ENCODE measurements around the gene TANC2.

The TANC2 gene

GRCh38 chr17:62965686-62966425 is at the start of gene TANC2:
Gene TANC2, plus strand, starts transcription at chr17:62966235. Its CDS starts 43,325 bp downstream, at chr17:63009560.
- DNase-seq (ENCODE audit: low spot score) = peak; percentile 94

DNA sequence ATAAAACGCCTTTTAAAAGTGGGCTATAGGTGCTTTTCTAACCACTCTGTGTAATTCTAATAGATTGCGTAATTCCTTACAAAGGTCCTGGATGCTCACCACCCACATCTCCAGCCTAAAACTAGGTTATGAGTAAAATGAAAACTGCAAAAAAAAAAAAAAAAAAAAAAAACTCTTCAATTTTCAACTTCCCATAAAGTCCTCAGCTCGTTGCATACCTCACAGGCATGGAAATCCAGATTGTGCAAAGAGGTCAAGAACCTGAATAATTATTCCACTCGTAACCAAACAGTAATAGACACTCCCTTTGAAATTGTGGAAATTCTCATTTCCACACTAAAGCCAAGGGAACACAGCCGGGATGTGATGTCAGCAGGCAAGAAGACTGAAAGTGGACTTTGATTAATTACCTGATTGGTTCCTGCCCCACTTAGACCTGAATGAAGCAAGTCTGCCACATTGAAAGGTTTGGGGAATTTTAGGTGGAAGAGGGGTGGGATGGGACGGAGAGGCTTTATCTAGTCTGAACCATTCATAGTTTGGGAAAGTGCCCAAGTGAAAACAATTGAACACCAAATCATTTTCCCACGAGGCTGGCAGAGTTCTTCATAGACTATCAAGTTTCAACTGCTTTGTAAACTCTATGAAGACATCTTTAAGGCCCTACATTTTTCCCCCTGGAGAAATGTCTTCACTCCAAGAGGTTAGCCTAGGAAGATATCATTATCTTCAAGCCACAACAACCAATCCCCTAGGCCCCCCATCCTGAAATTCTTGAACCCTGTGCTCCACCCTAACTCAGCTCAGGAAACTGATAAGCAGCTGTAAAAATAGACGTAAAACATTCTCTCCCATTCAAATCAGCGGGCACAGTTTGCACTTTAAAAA is 49.1 kb upstream of the TANC2 start:
- no peak for DNase-seq (ENCODE audit: low spot score)

GRCh38 chr17:62919388-62919787 is 46.6 kb upstream of the TANC2 start:
- no peak for DNase-seq (ENCODE audit: low spot score)

- DNase-seq (ENCODE audit: low spot score) = no peak
These were observed 45.7 kb upstream of the TANC2 start for GRCh38 chr17:62920300-62920699.

- no peak for DNase-seq (ENCODE audit: low spot score)
These were observed 44.2 kb upstream of the TANC2 start for GRCh38 chr17:62921817-62922216.

- no peak for DNase-seq (ENCODE audit: low spot score)
These were observed 42.5 kb upstream of the TANC2 start for GRCh38 chr17:62923258-62924150.

GRCh38 chr17:62925267-62925836 is 40.7 kb upstream of the TANC2 start:
- DNase-seq (ENCODE audit: low spot score) = no peak

- DNase-seq (ENCODE audit: low spot score) = no peak
These were observed 39.0 kb upstream of the TANC2 start for GRCh38 chr17:62927083-62927482.

DNA sequence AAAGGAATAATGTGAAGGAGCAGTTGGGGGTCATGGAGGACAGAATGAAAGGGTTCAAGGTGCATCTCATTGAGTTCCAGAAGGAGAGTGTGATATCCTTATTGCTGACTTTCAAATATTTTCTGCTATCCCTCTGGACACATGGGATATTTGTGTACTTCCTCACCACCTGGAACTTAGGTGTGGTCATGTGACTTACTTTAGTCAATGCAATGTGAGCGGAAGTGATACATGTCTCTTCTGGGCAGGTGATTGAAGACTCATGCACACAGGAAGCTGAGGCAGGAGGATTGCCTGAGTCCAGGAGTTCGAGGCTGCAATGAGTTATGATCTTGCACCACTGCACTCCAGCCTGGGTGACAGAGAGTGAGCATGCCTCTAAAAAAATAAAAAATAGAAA is 36.7 kb upstream of the TANC2 start:
- no peak for DNase-seq (ENCODE audit: low spot score)

- peak; percentile 4 for DNase-seq (ENCODE audit: low spot score)
These were observed 34.9 kb upstream of the TANC2 start for GRCh38 chr17:62931101-62931500.

DNA sequence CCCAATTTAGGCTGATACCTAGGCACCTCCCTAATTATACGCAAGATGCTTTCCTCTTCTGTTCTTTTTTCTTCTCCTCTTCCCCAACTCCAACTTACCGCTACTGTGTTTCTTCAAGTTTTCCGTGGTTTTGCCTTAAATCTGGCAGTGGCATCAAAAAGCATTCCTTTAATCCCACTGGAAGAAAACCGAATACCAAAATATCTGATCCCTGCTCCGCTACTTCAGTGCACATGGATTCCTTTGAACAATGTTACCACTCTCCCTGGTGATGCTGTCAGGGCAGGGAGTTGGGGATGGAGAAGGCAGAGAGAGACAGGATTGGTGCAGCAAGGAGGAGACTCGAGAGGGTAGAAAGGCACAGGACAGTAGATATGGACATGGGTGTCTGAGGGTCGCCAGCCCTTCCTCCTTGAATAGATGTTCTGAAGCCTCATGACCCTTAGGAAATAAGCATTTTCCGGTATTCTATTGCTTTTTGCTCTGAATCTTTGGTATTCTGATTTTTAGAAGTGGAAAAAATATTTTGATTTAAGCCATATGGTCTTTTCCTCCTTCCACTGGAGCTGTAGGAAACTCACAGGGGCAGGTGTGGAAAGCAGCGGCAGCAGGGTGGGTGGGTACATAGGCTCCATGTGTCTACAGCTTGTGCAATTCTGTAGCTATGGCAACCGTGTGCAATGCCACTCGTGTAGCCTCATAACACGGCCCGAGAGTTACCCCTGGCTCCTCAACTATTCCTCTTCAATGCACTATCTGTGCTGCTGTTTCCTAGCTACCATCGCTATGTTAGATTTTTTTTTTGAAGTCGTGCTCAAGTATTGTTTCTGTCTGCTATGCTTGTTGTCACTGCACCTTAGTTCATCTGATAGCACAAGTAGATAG is 32.3 kb upstream of the TANC2 start:
- peak; percentile 11 for DNase-seq (ENCODE audit: low spot score)

DNA sequence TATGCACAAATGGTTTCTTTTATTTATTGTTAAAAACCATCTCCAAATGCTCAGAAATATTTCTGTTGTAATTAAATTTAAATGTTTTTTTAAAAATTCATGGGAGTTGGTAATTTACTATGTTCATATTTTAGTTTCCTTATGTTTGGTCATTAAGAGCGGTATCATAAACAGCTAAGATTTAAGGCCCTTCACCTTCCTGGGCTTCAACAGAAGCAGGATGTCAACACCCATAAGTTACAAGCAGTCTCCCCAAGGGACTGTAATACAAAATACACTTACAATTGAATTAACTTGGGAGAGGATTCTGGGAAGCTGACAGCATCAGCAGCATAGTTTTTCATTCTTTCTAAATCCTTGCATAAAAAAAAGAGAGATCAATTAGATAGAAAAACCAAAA is 30.9 kb upstream of the TANC2 start:
- no peak for DNase-seq (ENCODE audit: low spot score)

DNA sequence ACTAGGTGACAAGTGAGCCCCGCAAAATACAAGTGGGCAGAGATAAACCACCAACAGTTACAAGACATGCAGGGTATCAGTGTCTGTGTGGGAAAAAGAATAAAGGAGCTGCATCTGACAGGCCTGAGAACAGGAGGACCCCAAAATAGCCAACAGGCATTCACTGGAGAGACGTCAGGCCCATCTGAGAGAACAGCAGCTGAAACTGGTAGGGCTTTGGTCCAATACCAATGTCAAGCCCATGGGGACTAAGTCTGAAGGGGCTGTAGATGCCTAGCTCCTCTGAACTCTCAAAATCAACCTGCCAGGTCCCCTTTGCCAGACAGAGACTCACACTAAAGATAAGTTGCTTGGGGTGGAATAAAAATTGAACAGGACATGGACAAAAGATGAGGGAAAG is 30.5 kb upstream of the TANC2 start:
- no peak for DNase-seq (ENCODE audit: low spot score)

- DNase-seq (ENCODE audit: low spot score) = no peak
These were observed 28.4 kb upstream of the TANC2 start for GRCh38 chr17:62937606-62938005.

DNA sequence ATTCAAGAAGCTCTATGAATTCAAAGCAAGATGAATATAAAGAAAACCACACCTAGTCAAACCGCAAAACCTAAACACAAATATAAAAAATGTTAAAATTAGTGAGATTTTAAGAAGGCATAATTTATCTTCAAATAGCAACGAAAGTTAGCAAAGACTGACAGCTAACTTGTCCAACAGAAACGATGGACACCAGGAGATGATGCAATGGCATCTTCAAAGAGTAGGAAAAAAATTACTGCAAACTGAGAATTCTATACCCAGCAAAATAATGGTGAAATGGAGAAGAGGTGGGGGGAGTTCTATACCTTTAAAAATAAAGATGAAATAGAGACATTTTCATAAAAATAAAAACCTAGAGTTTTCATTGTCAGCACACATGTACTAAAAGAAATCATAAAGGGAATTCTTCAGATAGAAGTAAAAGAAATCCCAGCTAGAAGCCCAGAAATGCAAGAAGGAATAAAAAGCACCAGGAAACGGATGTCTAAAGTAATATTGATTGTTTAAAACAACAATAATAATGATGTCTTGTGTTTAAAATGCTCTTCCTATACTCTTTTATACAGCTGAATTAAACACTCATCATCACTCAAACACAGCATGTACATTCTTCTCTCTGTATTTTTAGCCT is 24.6 kb upstream of the TANC2 start:
- DNase-seq (ENCODE audit: low spot score) = no peak

DNA sequence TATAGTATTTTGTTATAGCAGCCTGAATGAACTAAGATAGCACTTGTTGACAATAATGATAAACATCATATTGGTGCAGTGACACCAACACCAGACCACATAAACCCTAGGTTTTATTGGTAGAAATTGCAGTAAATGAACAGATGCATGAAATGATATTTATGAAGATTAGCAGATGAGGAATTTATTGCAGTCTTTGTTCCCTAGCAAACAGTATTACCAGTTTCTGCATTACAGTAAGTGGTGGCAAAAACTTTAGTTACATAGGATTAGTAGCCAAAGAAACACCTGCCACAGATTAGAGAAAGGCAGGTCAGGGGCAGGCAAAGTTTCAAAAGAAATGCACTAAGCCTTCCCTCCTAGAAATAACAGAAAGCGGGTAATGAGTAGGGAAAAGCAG is 17.7 kb upstream of the TANC2 start:
- DNase-seq (ENCODE audit: low spot score) = no peak

- no peak for DNase-seq (ENCODE audit: low spot score)
These were observed 17.0 kb upstream of the TANC2 start for GRCh38 chr17:62949036-62949435.

DNA sequence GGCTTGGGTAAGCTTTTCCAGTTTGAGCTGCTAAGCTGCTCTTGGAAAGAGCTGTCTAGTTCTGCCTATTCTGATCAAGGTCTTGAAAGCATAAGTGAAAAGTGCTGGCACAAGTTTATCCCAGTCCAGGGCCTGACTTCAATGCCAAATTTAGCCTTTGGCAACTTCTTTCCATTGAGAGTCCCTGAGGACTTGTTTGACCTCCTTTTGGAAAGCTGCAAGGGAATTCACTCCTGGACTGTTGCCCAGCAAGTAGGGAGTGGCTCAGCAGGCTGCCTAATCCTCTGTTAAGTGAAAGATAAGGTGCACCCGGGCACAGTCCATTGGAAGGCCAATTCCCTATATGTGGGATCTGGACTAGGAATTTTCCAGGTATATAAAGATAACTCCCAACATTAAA is 16.0 kb upstream of the TANC2 start:
- DNase-seq (ENCODE audit: low spot score) = peak; percentile 71

DNA sequence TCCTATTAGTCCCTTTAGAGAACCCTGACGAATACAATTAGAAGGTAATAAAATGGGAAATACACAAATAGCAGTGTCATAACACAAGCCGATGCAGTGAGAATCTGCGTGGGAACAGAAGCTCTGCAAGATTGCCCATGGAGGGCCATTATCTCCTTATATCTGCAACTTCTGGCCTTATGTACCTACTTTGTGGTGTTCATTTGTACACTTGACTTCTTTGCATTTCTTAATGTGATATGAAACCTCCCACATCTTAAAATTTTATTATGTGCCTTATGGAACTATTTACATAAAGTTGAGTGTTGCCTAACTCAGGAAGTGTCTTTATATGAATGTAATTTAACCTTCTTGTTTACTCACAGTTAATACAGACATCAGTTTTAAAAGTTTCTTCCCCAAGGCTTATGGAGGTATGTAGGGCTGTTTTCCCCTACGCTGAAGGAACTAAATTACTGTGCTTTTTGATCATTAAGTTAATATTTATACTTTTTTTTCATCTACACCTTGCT is 10.1 kb upstream of the TANC2 start:
- DNase-seq (ENCODE audit: low spot score) = no peak

DNA sequence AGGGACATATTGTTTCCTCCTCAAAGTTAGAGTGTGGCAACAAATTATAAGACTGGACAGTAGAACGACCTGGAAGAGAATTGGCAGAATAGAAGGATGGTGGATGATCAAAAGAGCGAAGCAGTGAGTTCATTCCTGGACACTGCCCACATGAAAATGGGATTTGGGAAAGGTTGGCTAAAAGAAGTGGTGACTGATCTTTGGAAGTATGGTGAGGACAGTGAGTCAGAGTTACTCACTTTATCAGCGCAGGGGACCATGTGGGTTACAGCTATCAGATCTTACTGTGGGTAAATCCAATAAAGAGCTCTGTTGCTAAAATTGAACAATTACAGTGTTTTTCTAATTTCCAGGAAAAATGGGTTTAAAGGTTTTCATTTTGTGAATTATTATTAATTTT is 2.7 kb upstream of the TANC2 start:
- DNase-seq (ENCODE audit: low spot score) = peak; percentile 75

All from AG08395 (cell line).